GM21619 (cell line): ENCODE results near the gene PTGER1.
"Not testable (repeated sequence)": the region's sequence is repeated elsewhere in the genome, so short reads cannot be mapped to it uniquely, and the experiment has no call there.

Experiments
- ATAC-seq: cut with Tn5 transposase; IDR thresholded peaks from one replicate; pipeline ENCODE4 v1.9.1; 2021; ENCODE audit not compliant: unreplicated experiment

PTGER1 gene, protein sequence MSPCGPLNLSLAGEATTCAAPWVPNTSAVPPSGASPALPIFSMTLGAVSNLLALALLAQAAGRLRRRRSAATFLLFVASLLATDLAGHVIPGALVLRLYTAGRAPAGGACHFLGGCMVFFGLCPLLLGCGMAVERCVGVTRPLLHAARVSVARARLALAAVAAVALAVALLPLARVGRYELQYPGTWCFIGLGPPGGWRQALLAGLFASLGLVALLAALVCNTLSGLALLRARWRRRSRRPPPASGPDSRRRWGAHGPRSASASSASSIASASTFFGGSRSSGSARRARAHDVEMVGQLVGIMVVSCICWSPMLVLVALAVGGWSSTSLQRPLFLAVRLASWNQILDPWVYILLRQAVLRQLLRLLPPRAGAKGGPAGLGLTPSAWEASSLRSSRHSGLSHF

DNA sequence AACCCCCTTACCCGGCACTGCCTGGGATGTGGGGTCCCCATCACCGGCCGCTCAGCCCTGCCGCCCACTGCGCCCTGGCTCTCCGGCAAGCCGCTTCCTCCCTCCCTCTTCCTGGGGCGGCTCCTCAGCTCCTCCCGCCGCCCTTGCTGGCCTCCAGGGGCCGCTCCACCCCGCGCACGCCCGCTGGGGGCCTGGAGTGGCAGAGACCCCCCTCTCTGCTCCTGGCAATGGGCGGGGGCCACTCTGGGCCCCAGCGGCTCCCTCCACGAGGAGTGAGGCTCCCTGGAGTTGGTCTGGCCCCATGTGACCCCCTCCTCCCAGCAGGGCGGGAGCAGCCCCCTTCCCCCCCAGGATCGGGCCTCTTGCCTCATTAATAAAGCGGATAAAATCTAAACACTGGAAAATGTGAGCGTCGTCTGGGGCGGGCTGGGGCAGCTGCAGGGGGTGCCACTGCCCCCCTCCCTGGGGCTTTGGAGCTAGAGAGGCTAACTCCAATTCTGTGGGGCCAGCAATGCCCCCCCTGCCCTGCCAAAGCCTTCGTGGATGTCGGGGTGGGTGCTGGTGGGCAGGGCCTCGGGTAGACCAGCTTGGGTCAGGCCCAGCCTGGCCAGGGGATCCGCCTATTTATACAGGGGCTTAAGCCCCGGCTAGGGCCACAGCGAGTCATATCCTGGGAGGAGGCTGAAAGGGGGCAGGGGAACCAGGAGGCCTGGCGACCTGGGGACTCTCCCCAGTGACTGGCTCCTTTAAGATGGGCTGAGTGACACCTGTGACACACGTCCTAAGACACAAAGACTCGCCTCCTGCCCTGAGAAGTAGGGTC lies at the start of gene PTGER1:
PTGER1 (minus strand) TSS at position 104 of the 823 bp plus-strand sequence. CDS start 1,034 bp downstream, outside the sequence.
- ATAC-seq: no peak

DNA sequence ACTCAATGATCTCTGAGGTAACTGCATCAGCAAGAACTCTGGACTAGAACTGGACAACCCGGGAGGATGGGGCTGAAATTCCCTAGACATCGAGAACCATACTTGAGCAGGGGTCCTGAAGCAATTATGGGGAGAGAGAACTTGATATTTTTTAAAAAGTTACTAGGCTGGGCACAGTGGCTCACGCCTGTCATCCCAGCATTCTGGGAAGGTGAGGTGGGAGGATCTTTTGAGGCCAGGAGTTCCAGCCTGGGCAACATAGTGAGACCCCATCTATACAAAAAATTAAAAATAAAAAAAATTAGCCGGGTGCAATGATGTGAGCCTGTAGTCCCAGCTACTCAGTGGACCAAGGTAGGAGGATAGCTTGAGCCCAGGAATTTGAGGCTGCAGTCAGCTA lies 45.4 kb upstream of the PTGER1 start:
- no peak for ATAC-seq

DNA sequence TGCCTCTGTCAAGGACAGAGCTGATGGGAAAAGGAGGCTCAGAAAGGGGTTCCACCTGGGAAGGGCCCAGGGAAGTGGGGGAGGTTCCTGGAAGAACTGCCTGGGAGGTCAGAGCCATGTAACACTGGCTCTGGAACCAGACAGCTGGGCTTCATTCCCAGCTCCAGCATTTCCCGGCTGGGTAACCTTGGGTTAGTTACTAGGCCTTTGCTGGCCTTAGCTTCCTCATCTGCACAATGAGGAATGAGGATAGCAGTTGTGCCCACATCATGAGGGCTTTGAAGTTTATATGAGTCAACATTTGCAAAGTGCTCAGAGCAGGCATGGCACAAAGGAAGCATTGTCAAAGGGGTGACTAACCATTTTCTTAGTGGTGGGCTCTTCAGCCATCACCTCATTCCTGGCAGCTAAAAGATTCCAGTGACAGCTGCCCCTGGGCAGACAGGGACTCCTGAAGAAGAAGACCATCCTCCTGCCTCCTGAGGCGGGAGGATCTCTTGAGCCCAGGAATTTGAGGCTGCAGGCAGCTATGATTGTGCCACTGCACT lies 44.8 kb upstream of the PTGER1 start:
- no peak for ATAC-seq

DNA sequence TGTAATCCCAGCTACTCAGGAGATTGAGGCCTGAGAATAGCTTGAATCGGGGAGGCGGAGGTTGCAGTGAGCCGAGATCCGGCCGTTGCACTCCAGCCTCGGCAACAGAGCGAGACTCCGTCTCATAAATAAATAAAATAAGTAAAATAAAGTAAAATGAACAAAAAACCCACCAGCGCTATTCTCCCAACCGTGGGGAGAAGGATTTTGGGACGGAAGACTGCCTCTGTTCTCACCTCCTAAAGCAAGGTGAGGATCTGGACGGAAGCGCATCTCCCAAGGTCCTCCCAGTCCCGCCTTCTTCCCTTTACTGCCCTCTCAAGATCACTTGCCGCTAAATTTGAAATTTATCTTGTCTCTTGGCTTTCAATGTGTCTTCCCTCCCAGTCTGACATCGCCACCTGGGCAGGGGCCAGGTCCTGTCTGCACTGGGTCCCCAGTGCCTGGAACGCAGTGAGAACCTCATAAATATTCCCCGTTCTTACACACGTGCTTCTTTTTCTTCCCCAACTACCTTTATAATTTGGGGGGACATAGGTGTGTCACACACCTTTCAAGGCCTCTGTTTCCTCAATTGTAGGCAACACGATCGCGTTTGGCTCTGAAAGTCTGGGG lies 44.2 kb upstream of the PTGER1 start:
- ATAC-seq: no peak

DNA sequence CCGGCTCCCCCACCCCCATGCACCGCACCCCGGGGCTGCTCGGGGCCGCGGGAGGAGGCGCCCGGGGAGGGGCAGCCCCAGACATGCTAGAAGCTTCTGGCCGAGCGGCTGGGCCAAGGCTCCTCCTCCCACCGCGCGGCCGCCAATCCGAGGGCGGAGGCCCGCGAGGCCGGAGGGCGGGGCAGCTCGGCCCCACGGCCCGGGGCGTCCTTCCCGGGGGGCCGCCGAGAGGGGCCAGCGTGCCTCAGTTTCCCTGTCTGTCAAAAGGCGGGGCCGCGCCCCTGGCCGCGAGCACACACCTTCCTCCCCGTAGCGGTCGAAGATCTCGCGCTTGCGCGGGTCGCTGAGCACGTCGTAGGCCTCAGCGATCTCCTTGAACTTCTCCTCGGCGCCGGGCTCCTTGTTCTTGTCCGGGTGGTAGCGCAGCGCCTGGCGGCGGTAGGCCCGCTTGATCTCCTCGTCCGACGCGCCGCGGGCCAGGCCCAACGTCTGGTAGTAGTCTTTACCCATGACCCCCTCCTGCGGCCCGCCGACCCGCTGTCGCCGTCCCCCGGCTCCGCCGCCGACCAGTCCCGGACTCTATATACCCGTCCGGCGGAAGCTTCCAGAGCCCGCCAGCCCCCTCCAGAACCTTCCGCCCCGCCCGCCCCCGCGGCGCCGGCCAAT lies 42.8 kb upstream of the PTGER1 start, which contains the start of gene DNAJB1:
DNAJB1 (minus strand) TSS at position 558 of the 666 bp plus-strand sequence; CDS start at position 510, 48 bp downstream.
- ATAC-seq: peak; percentile 46

DNA sequence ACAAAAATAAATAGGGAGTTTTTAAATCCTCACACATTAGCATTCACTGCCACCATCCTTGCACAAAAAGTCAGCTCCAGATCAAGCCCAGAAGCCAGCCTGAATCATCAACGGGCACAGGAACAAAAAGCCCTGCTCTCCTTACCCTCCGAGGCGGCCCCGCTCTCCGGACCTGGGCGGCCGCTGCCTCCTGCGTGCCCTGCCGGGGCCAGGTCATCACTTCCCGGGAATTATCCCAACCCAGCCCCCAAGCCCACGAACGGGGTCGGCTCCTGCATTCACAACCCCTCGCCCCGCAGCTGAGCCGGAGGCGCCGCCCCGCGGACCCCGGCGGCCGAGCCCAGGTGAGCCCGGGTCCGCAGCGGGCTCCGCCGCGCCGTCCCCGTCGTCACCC lies 42.3 kb upstream of the PTGER1 start:
- no peak for ATAC-seq

DNA sequence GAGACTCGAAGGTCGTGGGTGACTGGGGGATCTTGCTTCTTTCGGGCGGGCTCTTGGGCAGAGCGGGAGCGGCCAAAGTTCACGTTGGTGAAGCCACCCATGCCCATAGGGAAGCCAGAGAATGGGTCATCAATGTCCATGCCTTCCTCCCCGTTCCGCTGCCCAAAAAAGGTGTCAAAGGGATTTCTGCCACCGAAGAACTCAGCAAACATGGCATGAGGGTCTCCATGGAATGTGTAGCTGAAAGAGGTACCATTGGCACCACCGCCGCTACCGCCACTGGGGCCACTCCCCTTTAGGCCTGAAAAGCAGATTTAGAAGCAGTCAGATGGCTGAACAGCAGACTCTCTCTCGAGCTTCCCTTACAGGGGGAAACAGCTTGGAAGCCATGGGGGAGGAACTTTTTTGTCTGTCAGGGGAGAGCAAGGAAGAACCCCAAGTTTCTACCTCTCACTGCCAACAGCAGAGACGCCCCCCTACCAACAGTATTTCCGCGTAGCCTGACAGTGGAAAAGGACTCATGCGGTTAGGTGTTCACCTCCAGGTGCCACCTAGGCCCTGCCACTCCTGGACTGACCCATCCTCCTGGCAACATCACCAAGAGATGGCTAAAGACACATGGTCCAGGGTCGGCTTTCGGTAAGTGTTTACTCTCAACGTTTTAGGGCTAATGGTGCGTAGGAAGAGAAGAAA lies 41.7 kb upstream of the PTGER1 start:
- ATAC-seq: no peak

DNA sequence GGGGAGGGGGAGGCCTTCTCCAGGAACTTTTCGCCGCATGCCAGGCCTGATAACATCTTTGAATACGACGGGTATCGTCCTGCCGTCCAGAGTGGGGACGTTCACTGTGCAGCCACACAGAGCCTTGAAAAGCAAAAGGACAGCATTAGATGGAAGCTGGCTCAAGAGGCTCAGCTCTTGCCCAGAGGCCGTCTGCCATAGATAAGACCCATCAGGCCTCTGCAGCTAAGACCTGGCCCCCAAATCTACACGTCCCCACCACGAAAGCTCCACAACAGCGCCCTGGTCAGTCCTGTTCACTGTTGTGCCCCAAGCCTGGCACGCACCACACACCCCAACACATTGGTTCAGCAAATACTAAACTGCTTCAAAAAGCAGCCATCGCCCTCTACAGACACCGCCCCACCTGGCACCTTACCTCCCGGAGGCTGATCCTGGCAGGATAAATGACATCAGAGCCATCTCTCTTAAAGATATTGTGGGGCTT lies 40.9 kb upstream of the PTGER1 start:
- no peak for ATAC-seq

DNA sequence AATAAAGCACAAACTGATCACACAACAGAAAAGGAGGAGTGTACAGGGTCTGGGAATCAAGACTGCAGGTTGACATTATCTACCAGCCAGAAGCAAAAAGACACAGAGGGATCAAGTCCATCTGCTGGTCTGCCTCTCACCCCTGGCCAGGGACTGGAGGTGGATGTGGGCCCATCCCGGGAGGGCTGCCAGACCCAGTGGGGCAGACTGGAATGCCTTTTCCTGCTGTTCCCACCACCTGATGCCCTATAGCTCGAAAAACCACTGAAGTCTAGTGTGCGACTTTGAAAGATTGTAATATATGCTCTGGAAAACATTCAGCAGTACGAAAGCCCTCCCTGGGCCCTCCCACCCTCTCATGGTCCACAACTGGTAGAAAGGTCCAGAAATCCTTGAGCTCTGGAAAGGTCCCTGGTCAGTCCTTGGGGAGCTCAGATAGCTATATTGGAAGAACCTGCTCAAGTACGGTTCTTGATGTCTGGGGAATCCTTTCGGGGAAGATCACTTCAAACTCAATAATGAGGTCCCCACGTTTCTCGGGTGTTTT lies 40.4 kb upstream of the PTGER1 start:
- no peak for ATAC-seq

DNA sequence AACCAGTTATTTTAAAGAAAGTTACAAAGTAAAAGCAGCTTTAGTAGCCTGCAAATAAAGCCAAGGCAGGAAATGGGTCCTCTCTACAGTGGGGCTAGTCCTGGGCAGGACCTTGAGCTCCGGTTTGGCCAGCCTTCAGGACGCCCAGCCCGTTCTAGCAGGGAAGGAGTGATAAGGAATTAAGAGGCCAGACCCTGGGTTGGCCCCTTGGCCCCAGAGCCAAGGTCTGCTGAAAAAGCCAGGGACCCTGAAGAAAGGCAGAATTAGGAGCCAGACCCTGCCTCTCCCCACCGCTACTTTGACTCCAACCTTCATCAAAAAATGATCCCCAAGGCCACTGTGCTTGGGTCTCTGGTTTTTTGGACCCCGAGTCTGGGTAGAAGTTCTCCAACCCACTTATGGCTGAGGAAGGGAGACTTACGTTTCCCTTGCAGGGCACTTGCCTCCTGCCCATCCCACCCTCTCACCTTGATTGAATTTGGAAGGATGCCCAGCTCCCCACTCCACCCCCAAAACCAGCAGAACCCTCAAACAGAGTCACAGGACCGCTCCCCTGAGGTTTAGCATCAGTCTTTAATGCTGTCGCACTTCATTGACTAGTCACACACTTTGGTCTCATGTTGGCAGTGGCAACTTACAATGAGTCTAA lies 39.2 kb upstream of the PTGER1 start:
- ATAC-seq: no peak

DNA sequence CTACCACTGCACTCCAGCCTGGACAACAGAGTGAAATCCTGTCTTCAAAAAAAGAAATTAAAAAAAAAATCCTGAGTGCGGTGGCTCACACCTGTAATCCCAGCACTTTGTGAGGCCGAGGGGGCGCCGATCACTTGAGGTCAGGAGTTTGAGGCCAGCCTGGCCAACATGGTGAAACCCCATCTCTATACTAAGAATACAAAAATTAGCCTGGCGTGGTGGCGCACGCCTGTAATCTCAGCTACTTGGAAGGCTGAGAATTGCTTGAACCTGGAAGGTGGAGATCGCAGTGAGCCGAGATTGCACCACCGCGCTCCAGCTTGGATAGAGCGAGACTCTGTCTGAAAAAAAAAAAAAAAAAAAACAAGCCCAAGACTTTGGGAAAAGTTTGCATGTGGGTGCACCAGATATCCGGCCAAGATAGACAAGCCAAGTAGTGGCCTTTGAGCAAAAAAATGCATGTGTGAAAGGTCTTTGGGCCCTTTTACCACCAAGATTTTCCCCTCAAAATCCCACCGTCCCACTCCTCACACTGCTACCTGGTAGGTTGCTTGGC lies 37.3 kb upstream of the PTGER1 start:
- ATAC-seq: no peak

DNA sequence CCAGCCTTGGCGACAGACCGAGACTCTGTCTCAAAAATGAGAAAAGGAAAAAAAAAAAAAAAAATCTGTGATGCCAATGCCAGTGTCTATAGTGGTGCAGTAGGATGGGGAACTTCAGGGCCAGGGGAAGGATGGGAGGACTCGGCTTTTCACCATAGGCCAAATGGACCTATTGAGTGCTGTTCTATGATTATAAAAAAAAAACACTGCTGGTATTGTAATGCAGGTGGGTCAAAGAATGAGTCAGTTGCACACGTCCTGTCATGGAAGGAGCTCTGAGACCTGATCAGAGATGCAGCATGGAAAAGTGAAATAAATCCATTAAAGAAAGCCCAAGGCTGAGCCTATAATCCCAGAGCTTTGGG lies 36.1 kb upstream of the PTGER1 start:
- no peak for ATAC-seq

DNA sequence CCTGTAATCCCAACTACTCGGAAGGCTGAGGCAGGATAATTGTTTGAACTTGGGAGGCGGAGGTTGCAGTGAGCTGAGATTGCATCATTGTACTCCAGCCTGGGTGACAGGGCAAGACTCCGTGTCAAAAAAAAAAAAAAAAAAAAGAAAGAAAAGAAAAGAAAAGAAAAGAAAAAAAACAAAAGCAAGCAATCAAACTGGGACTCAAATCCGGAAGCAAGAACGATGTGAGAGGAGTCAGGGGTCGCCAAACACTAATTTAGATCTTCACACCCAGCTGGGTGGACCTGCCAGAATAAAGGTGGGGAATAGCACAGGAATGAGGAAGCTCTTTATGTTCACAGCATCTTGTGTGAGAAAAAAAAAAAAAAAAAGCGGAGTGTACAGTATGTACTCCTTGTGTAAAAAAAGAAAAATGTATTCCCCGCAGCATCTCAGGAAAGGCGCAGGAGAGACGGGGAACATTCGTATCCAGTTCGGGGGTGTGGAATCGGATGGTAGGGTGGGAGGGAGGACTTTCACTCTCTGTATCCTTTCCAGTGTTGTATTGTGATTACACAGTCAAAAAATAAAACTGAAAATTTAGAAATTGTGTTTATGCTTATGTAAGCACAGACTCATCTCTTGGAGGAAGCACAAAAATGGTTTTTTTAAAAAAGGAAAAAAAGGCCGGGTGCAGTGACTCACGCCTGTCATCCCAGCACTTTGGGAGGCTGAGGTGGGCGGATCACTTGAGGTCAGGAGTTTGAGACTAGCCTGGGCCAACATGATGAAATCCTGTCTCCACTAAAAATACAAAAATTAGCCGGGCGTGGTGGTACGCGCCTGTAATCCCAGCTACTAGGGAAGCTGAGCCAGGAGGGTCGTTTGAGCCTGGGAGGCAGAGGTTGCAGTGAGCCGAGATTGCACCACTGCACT lies 35.4 kb upstream of the PTGER1 start:
- ATAC-seq: no peak

DNA sequence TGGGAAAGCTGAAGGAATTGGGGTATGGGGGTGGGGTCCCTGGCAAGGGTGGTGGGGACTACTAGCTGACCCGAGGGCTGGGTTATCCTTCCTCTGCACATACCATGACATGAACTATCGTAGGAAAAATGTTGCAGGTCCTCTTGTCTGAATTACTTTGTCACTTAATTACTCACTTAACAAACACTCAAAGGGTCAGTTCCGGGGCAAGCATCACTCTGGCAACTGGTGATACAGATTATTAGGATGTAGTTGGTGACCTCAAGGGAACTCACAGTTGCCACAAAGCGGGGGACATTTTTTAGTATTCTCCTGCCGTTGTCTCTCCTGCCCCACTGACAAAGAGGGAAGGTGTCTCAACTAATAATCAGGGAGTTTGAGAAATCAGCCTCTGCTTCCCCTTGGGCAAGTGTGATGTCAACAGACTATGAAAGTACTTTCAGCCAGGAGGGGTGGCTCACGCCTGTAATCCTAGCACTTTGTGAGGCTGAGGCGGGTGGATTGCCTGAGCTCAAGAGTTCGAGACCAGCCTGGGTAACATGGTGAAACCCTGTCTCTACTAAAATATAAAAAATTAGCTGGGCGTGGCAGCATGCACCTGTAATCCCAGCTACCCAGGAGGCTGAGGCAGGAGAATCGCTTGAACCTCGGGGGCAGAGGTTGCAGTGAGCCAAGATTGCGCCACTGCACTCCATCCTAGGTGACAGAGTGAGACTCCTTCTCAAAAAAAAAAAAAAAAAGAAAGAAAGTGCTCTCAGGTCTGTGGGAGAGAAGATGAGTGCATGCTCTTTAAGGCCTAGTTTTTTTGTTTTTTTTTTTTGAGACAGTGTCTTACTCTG lies 32.8 kb upstream of the PTGER1 start:
- ATAC-seq: no peak

DNA sequence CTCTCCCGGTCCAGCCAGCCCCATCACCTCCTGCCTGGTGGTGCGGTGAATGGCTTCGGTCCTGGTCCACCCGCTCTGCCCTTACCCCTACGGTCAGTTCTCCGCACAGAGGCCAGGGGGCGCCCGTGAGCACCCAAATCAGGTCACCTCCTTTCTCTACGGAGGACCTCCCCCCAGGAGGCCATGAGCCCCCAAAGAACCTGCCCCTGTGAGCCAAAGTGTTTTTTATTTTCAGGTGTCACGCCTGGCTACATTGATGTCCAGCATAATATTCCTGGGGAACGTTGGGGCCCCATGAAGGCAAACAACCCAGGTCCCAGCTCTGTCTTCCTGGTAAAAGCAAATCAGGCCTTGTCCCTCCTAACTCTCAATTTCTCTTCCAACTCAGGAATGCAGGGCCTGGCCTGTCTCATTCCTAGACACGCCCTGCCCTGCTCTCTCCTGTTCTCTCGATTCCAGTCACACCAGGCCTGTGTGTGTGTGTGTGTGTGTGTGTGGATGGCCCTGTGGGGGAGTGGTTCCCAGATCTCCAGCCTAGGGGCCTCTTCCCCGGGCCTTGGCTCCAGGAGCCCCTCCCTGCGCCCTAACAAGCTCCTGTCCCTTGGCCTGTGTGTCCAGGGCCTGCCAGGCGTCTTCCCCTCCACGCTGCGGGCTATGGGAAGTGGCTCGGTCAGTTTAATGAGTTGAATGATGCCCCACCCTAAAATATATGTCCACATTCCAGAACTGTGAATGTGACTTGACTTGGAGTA lies 30.5 kb upstream of the PTGER1 start:
- no peak for ATAC-seq

DNA sequence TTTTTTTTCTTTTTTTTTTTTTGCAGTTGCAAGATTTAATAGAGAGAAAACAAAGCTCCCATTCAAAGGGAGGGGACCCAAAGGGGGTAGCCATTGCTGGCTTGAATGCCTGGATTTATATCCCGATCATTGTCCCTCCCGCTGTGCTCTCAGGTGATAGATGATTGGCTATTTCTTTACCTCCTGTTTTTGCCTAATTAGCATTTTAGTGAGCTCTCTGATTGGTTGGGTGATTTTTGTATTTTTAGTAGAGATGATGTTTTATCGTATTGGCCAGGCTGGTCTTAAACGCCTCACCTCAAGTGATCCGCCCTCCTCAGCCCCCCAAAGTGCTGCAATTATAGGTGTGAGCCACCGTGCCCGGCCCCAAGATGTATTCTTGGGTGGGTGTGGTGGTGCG lies 29.4 kb upstream of the PTGER1 start:
- ATAC-seq: not testable (repeated sequence)
